SU-DHL-6 (cell line): ENCODE measurements around the gene C1orf52.

ENCODE experiments used
- H2AFZ ChIP-seq: fragments of 200-600 bp; sonication (generic); 2 replicates; pipeline ENCODE4 v1.6.1; 2014; ENCODE audit warnings: low read depth, mild to moderate bottlenecking, moderate library complexity, mixed read lengths, antibody characterized with exemption, low read length; ENCODE audit not compliant: severe bottlenecking
- H3F3A ChIP-seq: fragments of 200-600 bp; shearing (Covaris generic); 2 replicates; pipeline ENCODE4 v1.6.0; 2016; ENCODE audit warnings: antibody characterized with exemption, mild to moderate bottlenecking; ENCODE audit not compliant: insufficient read depth
- H3K27ac ChIP-seq: fragments of 200-600 bp; sonication (generic); 2 replicates; pipeline ENCODE4 v1.5.1; 2016; ENCODE audit warnings: low read depth, mild to moderate bottlenecking, low read length, moderate library complexity, mixed read lengths
- H3K27me3 ChIP-seq: fragments of 200-600 bp; sonication (generic), shearing (Covaris generic); 2 replicates; pipeline ENCODE4 v1.6.0; 2014; ENCODE audit warnings: mild to moderate bottlenecking, low read length
- H3K36me3 ChIP-seq: fragments of 200-600 bp; sonication (generic); 2 replicates; pipeline ENCODE4 v1.6.1; 2014; ENCODE audit warnings: mild to moderate bottlenecking, low read length, mixed read lengths
- H3K4me2 ChIP-seq: fragments of 300-600, 200-600 bp; shearing (Covaris generic), sonication (generic); 2 replicates; pipeline ENCODE4 v1.6.0; 2014; ENCODE audit warnings: low read length, low read depth, mild to moderate bottlenecking; ENCODE audit not compliant: poor library complexity, severe bottlenecking
- H3K4me3 ChIP-seq: fragments of 200-600 bp; sonication (generic); 2 replicates; pipeline ENCODE4 v1.5.1; 2014; ENCODE audit warnings: antibody characterized with exemption, low read length, mild to moderate bottlenecking, mixed read lengths; ENCODE audit not compliant: insufficient read depth, poor library complexity, severe bottlenecking
- H3K79me2 ChIP-seq: fragments of 200-600 bp; sonication (generic); 2 replicates; pipeline ENCODE4 v1.6.1; 2014; ENCODE audit warnings: mild to moderate bottlenecking, low read length, moderate library complexity; ENCODE audit not compliant: insufficient read depth
- H3K9ac ChIP-seq: fragments of 200-600 bp; sonication (generic); 2 replicates; pipeline ENCODE4 v1.7.0; 2014; ENCODE audit warnings: mild to moderate bottlenecking, low read length
- H3K9me2 ChIP-seq: fragments of 200-600 bp; sonication (generic); replicated peaks from 2 replicates; pipeline ENCODE4 v1.6.1; 2014; ENCODE audit warnings: low read length; ENCODE audit not compliant: insufficient read depth
- H3K9me3 ChIP-seq: fragments of 200-600 bp; sonication (generic); 2 replicates; pipeline ENCODE4 v1.6.1; 2014; ENCODE audit warnings: low read length, mixed read lengths; ENCODE audit not compliant: insufficient read depth
- H4K20me1 ChIP-seq: fragments of 200-600 bp; sonication (generic); 2 replicates; pipeline ENCODE4 v1.6.1; 2014; ENCODE audit warnings: low read depth, mild to moderate bottlenecking, antibody characterized with exemption, low read length, moderate library complexity, mixed read lengths
- EZH2phosphoT487 ChIP-seq: fragments of 200-600 bp; sonication (generic), shearing (Covaris generic); conservative IDR thresholded peaks from 2 replicates; pipeline ENCODE4 v1.6.1; 2018; ENCODE audit warnings: mild to moderate bottlenecking, antibody characterized with exemption, low read length, moderate library complexity, mixed read lengths
- TF ChIP-seq, protein P1 (sequence below): fragments of 200-600 bp; sonication (generic); IDR thresholded peaks from one replicate; pipeline ENCODE4 v1.5.1; 2017; ENCODE audit warnings: antibody characterized with exemption, mild to moderate bottlenecking, low read length, moderate library complexity; ENCODE audit not compliant: insufficient read depth, poor library complexity, severe bottlenecking

C1orf52 gene

GRCh38 chr1:85273397-85273796 is 13.9 kb upstream of the C1orf52 start:
- Histone ChIP-seq H3K9me2 (no peaks in the 10 kb centered on the region), H4K20me1 (no peaks in the 10 kb centered on the region), H3F3A (peaks cover 12% of the 10 kb centered on the region), H3K27me3 (no peaks in the 10 kb centered on the region), H3K4me3 (no peak overlapping the region), H2AFZ (no peak overlapping the region), H3K27ac (no peak overlapping the region), H3K36me3 (peaks cover 4% of the 10 kb centered on the region; the same call in 1 of the 2 replicates), H3K9ac (no peak overlapping the region), H3K9me3 (no peaks in the 10 kb centered on the region), H3K79me2 (peaks cover 47% of the 10 kb centered on the region), H3K4me2 (no peak overlapping the region)
- no peak for TF ChIP-seq EZH2phosphoT487
- TF ChIP-seq, protein P1, sequence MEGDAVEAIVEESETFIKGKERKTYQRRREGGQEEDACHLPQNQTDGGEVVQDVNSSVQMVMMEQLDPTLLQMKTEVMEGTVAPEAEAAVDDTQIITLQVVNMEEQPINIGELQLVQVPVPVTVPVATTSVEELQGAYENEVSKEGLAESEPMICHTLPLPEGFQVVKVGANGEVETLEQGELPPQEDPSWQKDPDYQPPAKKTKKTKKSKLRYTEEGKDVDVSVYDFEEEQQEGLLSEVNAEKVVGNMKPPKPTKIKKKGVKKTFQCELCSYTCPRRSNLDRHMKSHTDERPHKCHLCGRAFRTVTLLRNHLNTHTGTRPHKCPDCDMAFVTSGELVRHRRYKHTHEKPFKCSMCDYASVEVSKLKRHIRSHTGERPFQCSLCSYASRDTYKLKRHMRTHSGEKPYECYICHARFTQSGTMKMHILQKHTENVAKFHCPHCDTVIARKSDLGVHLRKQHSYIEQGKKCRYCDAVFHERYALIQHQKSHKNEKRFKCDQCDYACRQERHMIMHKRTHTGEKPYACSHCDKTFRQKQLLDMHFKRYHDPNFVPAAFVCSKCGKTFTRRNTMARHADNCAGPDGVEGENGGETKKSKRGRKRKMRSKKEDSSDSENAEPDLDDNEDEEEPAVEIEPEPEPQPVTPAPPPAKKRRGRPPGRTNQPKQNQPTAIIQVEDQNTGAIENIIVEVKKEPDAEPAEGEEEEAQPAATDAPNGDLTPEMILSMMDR: no peak

- H3K4me3 ChIP-seq: no peak overlapping the region
- no peaks in the 10 kb centered on the region for H3K27me3 ChIP-seq
- no peaks in the 10 kb centered on the region for H3K9me3 ChIP-seq
- peaks cover 34% of the 10 kb centered on the region; the same call in 1 of the 2 replicates for H3K36me3 ChIP-seq
- peaks cover 25% of the 10 kb centered on the region for H3K79me2 ChIP-seq
- peaks cover 4% of the 10 kb centered on the region; the same call in 1 of the 2 replicates for H3F3A ChIP-seq
- TF ChIP-seq, protein P1: no peak
- no peak for TF ChIP-seq EZH2phosphoT487
- H3K4me2 ChIP-seq: no peak overlapping the region
- no peak overlapping the region for H3K9ac ChIP-seq
- H2AFZ ChIP-seq: no peak overlapping the region
- H3K9me2 ChIP-seq: no peaks in the 10 kb centered on the region
- H3K27ac ChIP-seq: no peak overlapping the region
- H4K20me1 ChIP-seq: 0 out of 2 replicates have a peak, but pooled peaks cover 4% of the 10 kb centered on the region
Observed at GRCh38 chr1:85268801-85269585, 9.5 kb upstream of the C1orf52 start.

DNA sequence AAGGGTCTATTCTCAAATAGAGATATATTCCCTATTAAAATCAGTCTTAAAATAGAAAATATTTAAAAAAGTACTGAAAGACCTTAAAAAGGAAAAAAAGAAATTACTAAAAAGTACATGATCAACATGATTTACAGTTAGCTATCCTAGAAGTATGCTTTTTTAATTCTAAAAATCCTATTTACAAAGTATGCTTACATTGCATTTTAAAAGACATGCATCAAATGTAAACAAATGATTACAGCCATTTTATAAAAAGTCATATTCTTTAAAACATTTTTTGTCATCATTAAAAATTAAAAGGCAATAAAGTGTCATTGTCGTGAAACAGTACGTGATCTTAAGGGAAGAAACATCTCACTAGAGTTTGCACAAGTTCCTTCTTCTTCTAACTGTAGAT is 7.9 kb upstream of the C1orf52 start:
- peaks cover 39% of the 10 kb centered on the region; the same call in 1 of the 2 replicates for H3K36me3 ChIP-seq

More for the DNA sequence above, 7.9 kb upstream of the C1orf52 start:
- Histone ChIP-seq H3K27me3 (no peaks in the 10 kb centered on the region), H3K9me2 (no peaks in the 10 kb centered on the region), H4K20me1 (0 out of 2 replicates have a peak, but pooled peaks cover 4% of the 10 kb centered on the region), H3K4me3 (no peak overlapping the region), H3K79me2 (peaks cover 9% of the 10 kb centered on the region; the same call in 1 of the 2 replicates), H3K9me3 (no peaks in the 10 kb centered on the region), H3K27ac (no peak overlapping the region), H2AFZ (no peak overlapping the region), H3K9ac (no peak overlapping the region), H3K4me2 (no peak overlapping the region), H3F3A (peaks cover 4% of the 10 kb centered on the region; the same call in 1 of the 2 replicates)
- TF ChIP-seq EZH2phosphoT487: no peak
- TF ChIP-seq, protein P1: no peak
